Keratinocyte (primary cell): ENCODE results near the gene TAGLN3.

Source experiments
- EZH2 ChIP-seq: IDR thresholded peaks from one replicate; pipeline ENCODE4 v1.6.1; 2012; ENCODE audit warnings: inconsistent platforms, mild to moderate bottlenecking, low read length, moderate library complexity
- TF ChIP-seq, protein P1 (sequence below), 3 experiments: IDR thresholded peaks in 1 of 3; conservative IDR thresholded peaks in 1 of 3; optimal IDR thresholded peaks in 1 of 3; 2 replicates in 2 of 3; 3 replicates in 1 of 3; pipeline versions ENCODE3 to v1.5.1; 2011; ENCODE audit warnings: low read length in 3 of 3, mild to moderate bottlenecking in 3 of 3, moderate library complexity in 2 of 3, control low read depth in 1 of 3, inconsistent platforms in 1 of 3; ENCODE audit not compliant: insufficient read depth in 2 of 3; ENCODE audit errors: extremely low read depth in 1 of 3

- TF ChIP-seq, protein P1, sequence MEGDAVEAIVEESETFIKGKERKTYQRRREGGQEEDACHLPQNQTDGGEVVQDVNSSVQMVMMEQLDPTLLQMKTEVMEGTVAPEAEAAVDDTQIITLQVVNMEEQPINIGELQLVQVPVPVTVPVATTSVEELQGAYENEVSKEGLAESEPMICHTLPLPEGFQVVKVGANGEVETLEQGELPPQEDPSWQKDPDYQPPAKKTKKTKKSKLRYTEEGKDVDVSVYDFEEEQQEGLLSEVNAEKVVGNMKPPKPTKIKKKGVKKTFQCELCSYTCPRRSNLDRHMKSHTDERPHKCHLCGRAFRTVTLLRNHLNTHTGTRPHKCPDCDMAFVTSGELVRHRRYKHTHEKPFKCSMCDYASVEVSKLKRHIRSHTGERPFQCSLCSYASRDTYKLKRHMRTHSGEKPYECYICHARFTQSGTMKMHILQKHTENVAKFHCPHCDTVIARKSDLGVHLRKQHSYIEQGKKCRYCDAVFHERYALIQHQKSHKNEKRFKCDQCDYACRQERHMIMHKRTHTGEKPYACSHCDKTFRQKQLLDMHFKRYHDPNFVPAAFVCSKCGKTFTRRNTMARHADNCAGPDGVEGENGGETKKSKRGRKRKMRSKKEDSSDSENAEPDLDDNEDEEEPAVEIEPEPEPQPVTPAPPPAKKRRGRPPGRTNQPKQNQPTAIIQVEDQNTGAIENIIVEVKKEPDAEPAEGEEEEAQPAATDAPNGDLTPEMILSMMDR (optimal IDR thresholded peaks at IDR 0.05 in 1 of 3, IDR thresholded peaks at IDR 0.05 in 1 of 3, conservative IDR thresholded peaks at IDR 0.05 in 1 of 3; ENCODE audit: extremely low read depth in 1 of 3, insufficient read depth in 2 of 3, low read length in 3 of 3): no peak
- no peak for TF ChIP-seq EZH2
Observed at GRCh38 chr3:112012205-112012992, 13.7 kb downstream of the TAGLN3 start.
